ENCODE results near the gene EPHA8.
A peak's percentile ranks its signal among the peaks of the same experiment; 100 is the strongest.

The EPHA8 gene

DNA sequence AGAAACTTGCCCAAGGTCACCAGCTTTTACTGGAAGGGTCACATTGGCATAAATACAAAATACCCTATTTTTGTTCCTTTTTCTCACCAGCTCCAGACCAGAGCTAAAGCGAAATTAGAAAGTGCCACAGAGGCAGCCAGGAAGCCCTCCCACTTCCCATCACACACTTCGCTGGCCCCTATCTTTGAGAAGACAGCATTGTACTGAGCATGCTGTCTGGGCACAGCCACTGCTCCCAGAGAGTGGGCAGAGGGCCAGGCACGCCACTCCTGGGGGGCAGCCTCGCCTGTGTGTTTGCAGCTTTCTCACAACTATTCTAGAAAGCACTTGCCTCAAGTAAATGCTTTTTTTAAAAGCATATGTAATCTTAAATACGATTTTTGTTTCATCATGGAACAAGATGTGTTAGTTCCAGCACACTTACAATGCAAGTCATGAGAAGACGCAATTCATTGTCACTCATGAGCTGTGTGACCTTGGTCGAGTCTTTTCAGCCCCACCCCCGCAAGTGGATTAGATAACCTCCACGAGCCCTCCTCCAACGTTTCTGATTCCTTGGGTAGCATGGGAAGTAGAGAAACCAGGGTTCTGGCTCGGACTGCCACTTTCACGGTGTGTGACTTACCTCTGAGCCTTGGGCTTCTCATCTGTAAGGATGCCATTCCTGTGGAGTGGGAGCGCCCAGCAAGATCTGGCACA lies 25.7 kb upstream of the EPHA8 start:
- no peak for DNase-seq

- peak in 1 of 6 experiments; percentile 8 for DNase-seq
Measured at GRCh38 chr1:22539510-22540118, 23.7 kb upstream of the EPHA8 start.

DNA sequence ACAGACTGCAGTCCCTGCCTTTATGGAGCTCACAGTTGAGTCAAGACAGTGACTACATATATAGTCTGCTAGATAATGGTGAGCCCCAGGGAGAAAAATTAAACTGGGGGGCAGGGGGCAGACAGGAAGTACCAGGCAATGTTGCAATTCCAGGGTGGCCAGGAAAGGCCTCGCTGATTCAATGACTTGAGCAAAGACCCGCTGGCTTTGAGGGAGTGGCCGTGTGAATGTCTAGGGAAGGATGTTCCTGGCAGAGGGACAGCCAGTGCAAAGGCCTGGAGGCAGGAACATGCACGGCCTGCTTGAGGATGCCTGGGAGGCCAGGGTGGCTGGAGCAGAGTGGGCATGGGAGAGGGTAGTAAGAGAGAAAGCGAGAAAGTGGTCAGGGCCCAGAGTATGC lies 23.0 kb upstream of the EPHA8 start:
- DNase-seq, result no peak

- no peak for DNase-seq
Measured at GRCh38 chr1:22542886-22543285, 20.4 kb upstream of the EPHA8 start.

DNA sequence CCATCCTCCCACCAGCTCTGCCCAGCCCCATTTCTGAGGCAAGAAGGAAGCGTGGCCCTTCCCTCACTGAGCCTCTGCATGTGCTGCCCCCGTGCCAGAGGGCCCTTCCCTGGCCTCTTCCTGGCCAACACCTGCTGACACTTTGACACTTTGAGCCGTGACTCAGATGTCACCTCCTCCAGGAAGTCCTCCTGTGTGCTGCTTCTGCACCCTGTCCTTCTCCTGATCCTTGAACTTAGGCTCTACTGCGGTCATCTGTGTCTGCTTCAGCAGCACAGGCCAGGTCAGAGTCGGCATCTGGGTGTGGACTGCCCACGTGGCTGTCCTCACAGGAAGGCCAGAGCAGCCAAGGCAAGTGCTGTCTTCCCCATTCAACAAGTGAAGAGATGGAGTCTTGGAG lies 19.6 kb upstream of the EPHA8 start:
- no peak for DNase-seq

DNA sequence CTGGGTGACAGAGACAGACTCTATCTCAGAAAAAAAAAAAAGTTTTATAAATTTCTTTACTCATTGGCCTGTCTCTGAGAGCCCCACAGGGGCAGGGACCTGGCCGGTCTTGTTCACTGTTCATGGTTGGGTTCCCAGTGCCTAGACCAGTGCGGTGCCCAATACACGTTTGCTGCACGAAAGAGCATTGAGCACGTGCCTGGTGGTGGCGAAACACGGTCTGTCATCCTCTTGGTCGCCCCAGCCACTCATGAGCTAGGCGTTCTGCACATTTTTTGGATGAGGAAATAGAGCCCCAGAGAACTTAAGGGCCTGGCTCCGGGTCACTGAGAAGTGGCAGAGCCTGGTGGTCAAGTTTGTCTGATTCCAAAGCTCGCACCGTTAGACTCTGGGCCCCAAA lies 18.7 kb upstream of the EPHA8 start:
- DNase-seq, result no peak

- no peak for DNase-seq
Measured at GRCh38 chr1:22545141-22545540, 18.1 kb upstream of the EPHA8 start.

GRCh38 chr1:22547186-22547817 lies 16.0 kb upstream of the EPHA8 start:
- DNase-seq, result no peak

DNA sequence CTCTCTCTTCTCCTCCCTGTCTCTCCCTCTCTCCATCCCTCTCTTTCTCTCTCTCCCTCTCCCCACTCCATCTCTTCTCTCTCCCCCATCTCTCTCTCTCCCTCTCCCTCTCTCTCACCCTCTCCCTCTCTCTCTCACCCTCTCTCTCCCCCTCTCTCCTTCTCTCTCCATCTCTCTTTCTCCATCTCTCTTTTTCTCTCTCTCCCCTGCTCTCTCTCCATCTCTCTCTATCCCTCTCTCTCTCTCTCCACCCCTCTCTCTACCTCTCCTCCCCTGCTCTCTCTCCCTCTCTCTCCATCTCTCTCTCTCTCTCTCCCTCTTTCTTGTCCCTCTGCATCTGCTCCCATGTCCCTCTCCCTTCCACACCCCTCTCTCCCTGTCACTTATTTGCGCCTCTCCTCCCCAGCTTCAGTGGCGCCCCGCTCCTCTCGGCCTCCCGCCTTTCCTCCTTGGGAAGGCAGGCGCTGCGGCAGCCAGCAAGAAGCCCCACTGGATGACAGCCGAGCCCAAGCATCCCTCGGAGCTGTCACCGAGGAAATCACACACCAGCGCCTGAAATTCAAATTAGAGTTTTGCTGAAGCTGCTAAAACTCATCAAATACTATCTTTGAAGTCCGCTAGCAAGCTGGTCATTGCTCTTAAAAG lies 15.3 kb upstream of the EPHA8 start:
- DNase-seq, result no peak

- no peak for DNase-seq
Measured at GRCh38 chr1:22550021-22550420, 13.3 kb upstream of the EPHA8 start.

GRCh38 chr1:22551591-22551990 lies 11.7 kb upstream of the EPHA8 start:
- DNase-seq, result no peak

GRCh38 chr1:22552021-22552420 lies 11.3 kb upstream of the EPHA8 start:
- DNase-seq, result no peak

DNA sequence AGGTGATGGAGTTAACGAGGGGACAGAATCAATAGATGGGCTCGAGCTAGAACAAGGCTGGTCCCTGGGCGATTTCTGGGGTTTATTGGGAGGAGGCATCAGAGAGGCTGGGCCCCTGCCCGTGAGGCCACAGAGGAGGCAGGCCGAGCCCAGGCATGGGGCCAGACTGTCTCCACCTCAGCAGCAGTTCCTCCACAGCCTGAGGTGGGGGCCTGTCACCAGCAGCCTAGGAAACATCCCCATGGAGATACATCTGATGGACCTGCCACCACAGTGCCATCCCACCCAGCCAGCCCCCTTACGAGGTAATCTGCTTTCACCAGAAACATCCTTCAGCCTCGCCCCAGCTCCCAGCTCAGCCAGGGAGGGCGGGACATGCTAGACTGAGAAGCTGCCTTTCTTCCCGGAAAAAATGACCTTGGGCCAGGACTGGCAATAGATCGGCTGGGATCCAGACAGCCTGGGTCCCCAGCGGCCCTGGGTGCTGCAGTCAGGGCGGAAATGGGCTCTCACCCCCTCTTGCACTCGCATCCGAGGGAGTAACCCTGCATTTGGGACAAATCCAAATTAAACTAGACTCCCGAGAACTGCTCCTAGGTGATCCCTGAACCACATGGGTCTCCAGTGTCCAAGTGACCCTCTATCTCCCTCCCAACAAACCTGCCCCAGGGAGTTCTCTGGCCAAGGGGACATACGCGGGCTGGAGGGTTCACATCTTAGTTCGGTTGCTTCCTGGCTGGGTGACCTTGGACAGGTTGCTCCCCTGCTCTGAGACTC lies 10.0 kb upstream of the EPHA8 start:
- no peak for DNase-seq

DNA sequence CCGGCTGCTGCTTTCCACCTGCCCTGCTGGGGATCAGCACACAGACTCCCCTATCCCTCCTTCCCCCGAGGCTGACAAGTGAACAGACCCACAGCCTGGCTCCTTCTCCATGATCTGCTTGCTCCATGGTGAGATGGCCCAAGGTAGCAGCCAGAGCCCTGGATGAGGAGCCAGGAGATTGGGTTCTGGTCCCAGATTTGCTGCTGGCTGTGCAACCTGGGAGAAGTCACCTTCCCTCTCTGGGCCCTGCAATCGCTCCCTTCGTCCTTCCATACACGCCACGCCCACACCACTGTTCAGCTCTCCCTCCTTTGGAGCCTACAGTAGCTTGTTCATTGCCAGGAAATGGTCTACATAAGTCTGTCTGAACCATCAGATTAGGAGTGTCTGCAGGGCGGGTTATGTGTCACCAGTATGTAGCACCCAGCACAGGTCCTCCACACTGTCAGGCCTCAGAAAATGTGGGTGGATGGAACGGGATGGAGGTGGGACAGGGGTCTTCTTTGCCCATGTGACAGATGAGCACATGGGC lies 9.2 kb upstream of the EPHA8 start:
- no peak for DNase-seq

- no peak for DNase-seq
Measured at GRCh38 chr1:22555371-22555656, 8.0 kb upstream of the EPHA8 start.

GRCh38 chr1:22556391-22557104 lies 6.7 kb upstream of the EPHA8 start:
- no peak for DNase-seq

GRCh38 chr1:22557341-22557950 lies 5.8 kb upstream of the EPHA8 start:
- DNase-seq, result no peak

- DNase-seq, result no peak
Measured at GRCh38 chr1:22563671-22564602, 648 bp downstream of the EPHA8 start.

- no peak for DNase-seq
Measured at GRCh38 chr1:22566161-22566560, 2.9 kb downstream of the EPHA8 start.

- DNase-seq, result no peak
Measured at GRCh38 chr1:22567197-22567596, 3.9 kb downstream of the EPHA8 start.

- DNase-seq, result no peak
Measured at GRCh38 chr1:22567994-22568393, 4.7 kb downstream of the EPHA8 start.
